H9 (cell line): Measurements from ENCODE around the gene FAM13A. TPM values are rescaled to one million over a fixed set of nuclear protein-coding genes. Genes with fewer than 3 reads are reported as not detected.

Experiments used
- DNase-seq: peaks from one replicate; pipeline ENCODE4 v3.0.0-alpha.2; 2017
- H2AFZ ChIP-seq: one replicate; pipeline ENCODE4 v1.6.1; 2013; ENCODE audit warnings: mild to moderate bottlenecking, low read length, control low read depth, moderate library complexity
- H2AK5ac ChIP-seq: 2 replicates; pipeline ENCODE4 v1.6.1; 2013; ENCODE audit warnings: low read length, control low read depth, mixed read lengths; ENCODE audit not compliant: insufficient read length
- H2BK120ac ChIP-seq: one replicate; pipeline ENCODE4 v1.6.1; 2013; ENCODE audit warnings: low read depth, mild to moderate bottlenecking, low read length, control low read depth, inconsistent platforms; ENCODE audit not compliant: poor library complexity, severe bottlenecking
- H2BK12ac ChIP-seq: 2 replicates; pipeline ENCODE4 v1.6.1; 2013; ENCODE audit warnings: low read length, control low read depth, mixed read lengths, low read depth; ENCODE audit not compliant: insufficient read length
- H2BK15ac ChIP-seq: 2 replicates; pipeline ENCODE4 v1.6.1; 2013; ENCODE audit warnings: low read depth, low read length, control low read depth
- H2BK20ac ChIP-seq: one replicate; pipeline ENCODE4 v1.6.1; 2013; ENCODE audit warnings: low read depth, mild to moderate bottlenecking, low read length, control low read depth, inconsistent platforms; ENCODE audit not compliant: poor library complexity, severe bottlenecking
- H2BK5ac ChIP-seq: 2 replicates; pipeline ENCODE4 v1.6.1; 2013; ENCODE audit warnings: low read length, control low read depth, mixed read lengths; ENCODE audit not compliant: insufficient read length
- H3K14ac ChIP-seq: 2 replicates; pipeline ENCODE4 v1.6.1; 2013; ENCODE audit warnings: low read length, control low read depth; ENCODE audit not compliant: insufficient read depth
- H3K18ac ChIP-seq: 2 replicates; pipeline ENCODE4 v1.6.1; 2013; ENCODE audit warnings: low read depth, mild to moderate bottlenecking, mixed read lengths, low read length, control low read depth; ENCODE audit not compliant: insufficient read length
- H3K23ac ChIP-seq: 2 replicates; pipeline ENCODE4 v1.6.1; 2013; ENCODE audit warnings: low read length, control low read depth, mixed read lengths, low read depth; ENCODE audit not compliant: insufficient read length
- H3K23me2 ChIP-seq: 2 replicates; pipeline ENCODE4 v1.6.1; 2013; ENCODE audit warnings: low read depth, mild to moderate bottlenecking, mixed read lengths, low read length, control low read depth; ENCODE audit not compliant: insufficient read length, poor library complexity, severe bottlenecking
- H3K27ac ChIP-seq: 2 replicates; pipeline ENCODE4 v1.5.1; 2013; ENCODE audit warnings: low read length, control low read depth, mixed read lengths, low read depth; ENCODE audit not compliant: insufficient read length
- H3K27me3 ChIP-seq: 2 replicates; pipeline ENCODE4 v1.6.1; 2013; ENCODE audit warnings: low read length, control low read depth, inconsistent platforms; ENCODE audit not compliant: insufficient read depth
- H3K4ac ChIP-seq: 2 replicates; pipeline ENCODE4 v1.6.1; 2013; ENCODE audit warnings: low read depth, mild to moderate bottlenecking, control low read depth, inconsistent platforms, low read length, moderate library complexity
- H3K4me1 ChIP-seq: 2 replicates; pipeline ENCODE4 v1.6.1; 2013; ENCODE audit warnings: low read length, control low read depth, inconsistent platforms; ENCODE audit not compliant: insufficient read depth
- H3K4me2 ChIP-seq: 2 replicates; pipeline ENCODE4 v1.6.1; 2013; ENCODE audit warnings: low read length, control low read depth, mixed read lengths; ENCODE audit not compliant: insufficient read length, insufficient read depth
- H3K56ac ChIP-seq: 2 replicates; pipeline ENCODE4 v1.6.1; 2013; ENCODE audit warnings: low read depth, mild to moderate bottlenecking, mixed read lengths, low read length, control low read depth; ENCODE audit not compliant: insufficient read length
- H3K79me1 ChIP-seq: 2 replicates; pipeline ENCODE4 v1.6.1; 2013; ENCODE audit warnings: low read depth, mild to moderate bottlenecking, moderate library complexity, low read length, control low read depth, inconsistent platforms; ENCODE audit not compliant: insufficient read depth, poor library complexity, severe bottlenecking
- H3K79me2 ChIP-seq: 2 replicates; pipeline ENCODE4 v1.6.1; 2013; ENCODE audit warnings: low read length, control low read depth, inconsistent platforms; ENCODE audit not compliant: insufficient read depth
- H3K9ac ChIP-seq: 2 replicates; pipeline ENCODE4 v1.6.1; 2013; ENCODE audit warnings: low read length, control low read depth, mixed read lengths; ENCODE audit not compliant: insufficient read length; ENCODE audit errors: extremely low read depth
- H3K9me3 ChIP-seq: one replicate; pipeline ENCODE4 v1.6.1; 2013; ENCODE audit warnings: low read depth, low read length, inconsistent platforms; ENCODE audit not compliant: control insufficient read depth
- H3T11ph ChIP-seq: one replicate; pipeline ENCODE4 v1.6.1; 2013; ENCODE audit warnings: mild to moderate bottlenecking, low read length, control low read depth, inconsistent platforms
- H4K20me1 ChIP-seq: one replicate; pipeline ENCODE4 v1.6.1; 2013; ENCODE audit not compliant: control insufficient read depth, insufficient read length, insufficient read depth
- H4K5ac ChIP-seq: 2 replicates; pipeline ENCODE4 v1.6.1; 2013; ENCODE audit warnings: low read depth, mild to moderate bottlenecking, mixed read lengths, low read length, control low read depth; ENCODE audit not compliant: insufficient read length
- H4K8ac ChIP-seq: replicated peaks from 2 replicates; pipeline ENCODE4 v1.6.1; 2013; ENCODE audit warnings: low read length, control low read depth, mixed read lengths, low read depth; ENCODE audit not compliant: insufficient read length
- H4K91ac ChIP-seq: 2 replicates; pipeline ENCODE4 v1.6.1; 2013; ENCODE audit warnings: low read depth, mild to moderate bottlenecking, moderate library complexity, mixed read lengths, low read length, control low read depth; ENCODE audit not compliant: insufficient read length
- H3K27ac Mint-ChIP-seq, 3 experiments: 2 replicates in 2 of 3; 3 replicates in 1 of 3; pipeline ENCODE4 v1.8.0; 2020 to 2021; ENCODE audit warnings: mixed read lengths in 3 of 3, mild to moderate bottlenecking in 1 of 3, moderate library complexity in 1 of 3
- H3K27me3 Mint-ChIP-seq: 2 replicates; pipeline ENCODE4 v1.8.0; 2021; ENCODE audit warnings: low read depth, mild to moderate bottlenecking, moderate library complexity, mixed read lengths
- H3K36me3 Mint-ChIP-seq, 3 experiments: 2 replicates in 2 of 3; 3 replicates in 1 of 3; pipeline ENCODE4 v1.8.0; 2020 to 2021; ENCODE audit warnings: low read depth in 3 of 3, mixed read lengths in 3 of 3; ENCODE audit not compliant: insufficient read depth in 1 of 3
- H3K4me1 Mint-ChIP-seq, 2 experiments: 2 replicates each; pipeline ENCODE4 v1.8.0; 2020; ENCODE audit warnings: mixed read lengths in 2 of 2
- H3K4me3 Mint-ChIP-seq, 2 experiments: 2 replicates in 1 of 2; 3 replicates in 1 of 2; pipeline ENCODE4 v1.8.0; 2020 to 2021; ENCODE audit warnings: mild to moderate bottlenecking in 2 of 2, mixed read lengths in 2 of 2, moderate library complexity in 1 of 2
- H3K9me3 Mint-ChIP-seq, 2 experiments: 2 replicates in 1 of 2; 3 replicates in 1 of 2; pipeline ENCODE4 v1.8.0; 2020; ENCODE audit warnings: mild to moderate bottlenecking in 2 of 2, mixed read lengths in 2 of 2, moderate library complexity in 1 of 2
- CTCF ChIP-seq: fragments of 200-600 bp; sonication (generic); conservative IDR thresholded peaks from 3 replicates; pipeline ENCODE4 v1.8.0; 2021; ENCODE audit warnings: antibody characterized with exemption, mild to moderate bottlenecking
- WGBS: extraction: QIAGEN DNeasy Blood & Tissue Kit; methylation state at CpG from one replicate; pipeline ENCODE4 v1.1.7; 2013; ENCODE audit warnings: missing lambda C conversion rate, low lambda C conversion rate, mixed read lengths; ENCODE audit not compliant: insufficient read length; ENCODE audit errors: extremely low coverage; 5-methylcytosine and 5-hydroxymethylcytosine counted together
- total RNA-seq: library from RNA; stranded (reverse); gene quantifications from 2 replicates; pipeline ENCODE4 v1.2.1, GENCODE V29; 2021

Gene FAM13A
- total RNA-seq, 1 experiment from 2014 or later: 12.7 TPM

GRCh38 chr4:89021684-89022083 lies 35.3 kb downstream of the FAM13A start:
- no peaks in the 10 kb centered on the region for H3K4me1 ChIP-seq
- H3K9me3 Mint-ChIP-seq: peaks cover 0 to under 1% of the 10 kb centered on the region in 2 experiments; a peak in 1 of 5 replicates
- no peaks in the 10 kb centered on the region for H3K79me1 ChIP-seq
- no peak overlapping the region for H3K4me2 ChIP-seq
- no peaks in the 10 kb centered on the region for H3K27me3 Mint-ChIP-seq
- no peak for TF ChIP-seq CTCF
- no peak overlapping the region for H2BK5ac ChIP-seq
- WGBS: no CpG with 5 or more reads among the region's 2 CpGs
- no peak overlapping the region for H4K8ac ChIP-seq
- no peak overlapping the region for H3K9ac ChIP-seq
- H3K23me2 ChIP-seq: no peaks in the 10 kb centered on the region
- H3K27ac Mint-ChIP-seq: peak overlapping the region in 1 of 3 experiments; percentile 42; a peak in 1 of 7 replicates
- no peak overlapping the region for H2BK12ac ChIP-seq
- no peak overlapping the region for H4K5ac ChIP-seq
- H3K27me3 ChIP-seq: no peaks in the 10 kb centered on the region
- H3K4me3 Mint-ChIP-seq: no peak overlapping the region
- H2BK120ac ChIP-seq: no peak overlapping the region
- H2AK5ac ChIP-seq: no peak overlapping the region
- no peaks in the 10 kb centered on the region for H4K20me1 ChIP-seq
- no peak overlapping the region for H2AFZ ChIP-seq
- no peak overlapping the region for H3K4ac ChIP-seq
- H3K79me2 ChIP-seq: no peaks in the 10 kb centered on the region
- H4K91ac ChIP-seq: no peak overlapping the region
- H3K56ac ChIP-seq: no peak overlapping the region
- no peak overlapping the region for H3T11ph ChIP-seq
- H2BK20ac ChIP-seq: no peak overlapping the region
- DNase-seq: no peak
- H3K9me3 ChIP-seq: no peaks in the 10 kb centered on the region
- no peak overlapping the region for H3K18ac ChIP-seq
- no peak overlapping the region for H3K14ac ChIP-seq
- H3K27ac ChIP-seq: no peak overlapping the region
- H2BK15ac ChIP-seq: no peak overlapping the region
- H3K23ac ChIP-seq: no peak overlapping the region
- peaks cover 25 to 31% (median 31%) of the 10 kb centered on the region in 3 experiments for H3K36me3 Mint-ChIP-seq
- H3K4me1 Mint-ChIP-seq: peaks cover 6 to 7% of the 10 kb centered on the region in 2 experiments
